Measurements from ENCODE around the gene FGFR3.

The FGFR3 gene

GRCh38 chr4:1787411-1788077 is 5.5 kb upstream of the FGFR3 start:
- DNase-seq (ENCODE audit: low read depth), result no peak
- TF ChIP-seq CTCF (conservative IDR thresholded peaks at IDR 0.05; ENCODE audit: low read depth, low read length), result no peak
- H3K4me3 ChIP-seq (ENCODE audit: low read length), result no peak overlapping the region

GRCh38 chr4:1788254-1788973 is 4.7 kb upstream of the FGFR3 start:
- H3K4me3 ChIP-seq (ENCODE audit: low read length), result no peak overlapping the region
- no peak for DNase-seq (ENCODE audit: low read depth)
- no peak for TF ChIP-seq CTCF (conservative IDR thresholded peaks at IDR 0.05; ENCODE audit: low read depth, low read length)

- H3K4me3 ChIP-seq (ENCODE audit: low read length), result no peak overlapping the region
- no peak for TF ChIP-seq CTCF (conservative IDR thresholded peaks at IDR 0.05; ENCODE audit: low read depth, low read length)
- no peak for DNase-seq (ENCODE audit: low read depth)
These were observed 3.5 kb upstream of the FGFR3 start for GRCh38 chr4:1789552-1789951.

GRCh38 chr4:1790005-1790404 is 3.1 kb upstream of the FGFR3 start:
- DNase-seq (ENCODE audit: low read depth), result no peak
- no peak overlapping the region for H3K4me3 ChIP-seq (ENCODE audit: low read length)
- no peak for TF ChIP-seq CTCF (conservative IDR thresholded peaks at IDR 0.05; ENCODE audit: low read depth, low read length)

GRCh38 chr4:1792158-1792831 is 798 bp upstream of the FGFR3 start:
- no peak overlapping the region for H3K4me3 ChIP-seq (ENCODE audit: low read length)
- TF ChIP-seq CTCF (conservative IDR thresholded peaks at IDR 0.05; ENCODE audit: low read depth, low read length), result no peak
- DNase-seq (ENCODE audit: low read depth), result no peak

GRCh38 chr4:1793496-1793840 is 375 bp downstream of the FGFR3 start:
- H3K4me3 ChIP-seq (ENCODE audit: low read length), result no peak overlapping the region
- TF ChIP-seq CTCF (conservative IDR thresholded peaks at IDR 0.05; ENCODE audit: low read depth, low read length), result no peak
- DNase-seq (ENCODE audit: low read depth), result no peak

All from retinal pigment epithelial cell (primary cell).